Colon (tissue), 2 donors: Measurements from ENCODE around the gene LMAN1L.
"Not testable (repeated sequence)": the region's sequence is repeated elsewhere in the genome, so short reads cannot be mapped to it uniquely, and the experiment has no call there.

ENCODE experiments used
- FAIRE-seq: peaks from 2 replicates; lab custom pipeline; 2012; peaks lifted over from hg19 to GRCh38; lab: Jason Lieb, UNC
- donor health status: control.
- donor health status: control.

The LMAN1L gene

GRCh38 chr15:74782259-74783071, 30.2 kb upstream of the LMAN1L start:
- no peak for FAIRE-seq

GRCh38 chr15:74783072-74783807, 29.4 kb upstream of the LMAN1L start:
- no peak for FAIRE-seq

- no peak for FAIRE-seq
Measured at GRCh38 chr15:74783808-74784175, 28.8 kb upstream of the LMAN1L start.

- FAIRE-seq: no peak
Measured at GRCh38 chr15:74784426-74785193, 28.0 kb upstream of the LMAN1L start.

- FAIRE-seq: no peak
Measured at GRCh38 chr15:74785194-74786032, 27.2 kb upstream of the LMAN1L start.

- not testable (repeated sequence) for FAIRE-seq
Measured at GRCh38 chr15:74786081-74786480, 26.6 kb upstream of the LMAN1L start.

GRCh38 chr15:74786551-74787165, 26.0 kb upstream of the LMAN1L start:
- no peak for FAIRE-seq

GRCh38 chr15:74787251-74788041, 25.2 kb upstream of the LMAN1L start:
- FAIRE-seq: no peak

GRCh38 chr15:74788042-74788682, 24.5 kb upstream of the LMAN1L start:
- no peak for FAIRE-seq

GRCh38 chr15:74788683-74789151, 23.9 kb upstream of the LMAN1L start:
- no peak for FAIRE-seq

GRCh38 chr15:74789171-74789631, 23.4 kb upstream of the LMAN1L start:
- no peak for FAIRE-seq

GRCh38 chr15:74789741-74790079, 22.9 kb upstream of the LMAN1L start:
- FAIRE-seq: no peak

- FAIRE-seq: no peak
Measured at GRCh38 chr15:74790080-74790916, 22.3 kb upstream of the LMAN1L start.

GRCh38 chr15:74791007-74791406, 21.6 kb upstream of the LMAN1L start:
- no peak for FAIRE-seq

GRCh38 chr15:74791667-74792066, 21.0 kb upstream of the LMAN1L start:
- no peak for FAIRE-seq

GRCh38 chr15:74792227-74793016, 20.2 kb upstream of the LMAN1L start:
- no peak for FAIRE-seq

- no peak for FAIRE-seq
Measured at GRCh38 chr15:74793135-74794028, 19.3 kb upstream of the LMAN1L start.
